Activated CD4-positive, alpha-beta T cell treated with anti-CD3 and anti-CD28 coated beads for 36 hours (primary cell): ENCODE data around the gene USP28. TPM values are rescaled to one million over a fixed set of nuclear protein-coding genes. Genes with fewer than 3 reads are reported as not detected.
"Not testable (repeated sequence)": the region's sequence is repeated elsewhere in the genome, so short reads cannot be mapped to it uniquely, and the experiment has no call there.

Experiments
- ATAC-seq: fragments of 200-7000 bp; cut with Tn5 transposase; one replicate; pipeline ENCODE4 v1.10.0; 2021; ENCODE audit warnings: mild to moderate bottlenecking, moderate library complexity
- CTCF ChIA-PET: fragments of 350-600 bp; sonication (Branson Sonifier 250); formaldehyde crosslinking; loops from one replicate; lab custom pipeline; 2021; ENCODE audit warnings: antibody characterized with exemption; lab: Charles Lee
- POLR2A ChIA-PET: fragments of 350-600 bp; sonication (Branson Sonifier 250); formaldehyde crosslinking; loops from one replicate; lab custom pipeline; 2021; ENCODE audit warnings: antibody characterized with exemption, inconsistent platforms; lab: Charles Lee
- DNase-seq: peaks from one replicate; pipeline ENCODE4 v3.0.0-alpha.2; 2020
- H3K27ac Mint-ChIP-seq: one replicate; pipeline ENCODE4 v1.8.0; 2021; ENCODE audit warnings: mixed read lengths
- H3K27me3 Mint-ChIP-seq: one replicate; pipeline ENCODE4 v1.8.0; 2021; ENCODE audit warnings: mixed read lengths
- H3K36me3 Mint-ChIP-seq: one replicate; pipeline ENCODE4 v1.8.0; 2021; ENCODE audit warnings: low read depth, mixed read lengths
- H3K4me1 Mint-ChIP-seq: one replicate; pipeline ENCODE4 v1.8.0; 2021; ENCODE audit warnings: mixed read lengths
- H3K4me3 Mint-ChIP-seq: one replicate; pipeline ENCODE4 v1.8.0; 2021; ENCODE audit warnings: mild to moderate bottlenecking, moderate library complexity, mixed read lengths
- H3K9me3 Mint-ChIP-seq: one replicate; pipeline ENCODE4 v1.8.0; 2021; ENCODE audit warnings: low read depth, mixed read lengths
- intact Hi-C, 2 experiments: fragments of 100-400 bp; cut with DNase I in 1 of 2; cut with micrococcal nuclease in 1 of 2; formaldehyde crosslinking; loops; one replicate each; pipeline versions ENCODE4 v1.14.2 to v1.15.1; 2022 to 2024; cut with DNase I, micrococcal nuclease
- total RNA-seq, 2 experiments: library from RNA; stranded (reverse); gene quantifications; one replicate each; pipeline ENCODE4 v1.2.3, GENCODE V29; 2021

USP28 gene
- total RNA-seq, 2 experiments from 2014 or later: 38.6 to 43.9 TPM

DNA sequence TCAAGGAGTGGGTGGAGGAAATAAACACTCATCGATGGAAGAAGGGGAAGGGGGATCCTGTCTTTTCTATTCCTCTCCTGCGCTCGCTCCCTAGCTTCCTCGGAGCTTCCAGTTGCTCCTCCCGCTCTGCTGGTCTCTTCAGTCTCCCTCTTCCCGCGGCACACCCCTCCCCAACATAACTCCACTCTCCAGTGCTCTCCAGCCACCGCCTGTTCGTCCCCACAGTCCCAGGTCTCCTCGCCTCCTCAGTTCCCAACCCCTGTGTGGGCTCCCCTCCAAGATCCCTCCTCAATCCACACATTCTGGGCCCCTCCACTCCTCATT is 102.3 kb downstream of the USP28 start:
- no peaks in the 10 kb centered on the region for H3K9me3 Mint-ChIP-seq
- H3K4me1 Mint-ChIP-seq: peaks cover 18% of the 10 kb centered on the region
- ATAC-seq (no peak), DNase-seq (no peak)
- peaks cover 5% of the 10 kb centered on the region for H3K36me3 Mint-ChIP-seq
- H3K4me3 Mint-ChIP-seq: peak overlapping the region; percentile 98
- ChIA-PET POLR2A (no interaction called here), CTCF (interaction anchor here (0.5 to 1.7 kb wide), 8 partner anchors 8 to 658 kb away, joined by 3 to 6 read pairs (median 4); no protein-coding TSS in a partner anchor)
- intact Hi-C loops: loop anchor here (1.0 to 10.0 kb wide), 11 partner anchors 102 to 1548 kb away; partner anchors contain the start of genes PTS (in 2 of the 2), TTC12 (in 2 of the 2), USP28 (in 2 of the 2) and C11orf71 (in 1 of the 2)
- peak overlapping the region; percentile 96 for H3K27ac Mint-ChIP-seq
- H3K27me3 Mint-ChIP-seq: no peaks in the 10 kb centered on the region

DNA sequence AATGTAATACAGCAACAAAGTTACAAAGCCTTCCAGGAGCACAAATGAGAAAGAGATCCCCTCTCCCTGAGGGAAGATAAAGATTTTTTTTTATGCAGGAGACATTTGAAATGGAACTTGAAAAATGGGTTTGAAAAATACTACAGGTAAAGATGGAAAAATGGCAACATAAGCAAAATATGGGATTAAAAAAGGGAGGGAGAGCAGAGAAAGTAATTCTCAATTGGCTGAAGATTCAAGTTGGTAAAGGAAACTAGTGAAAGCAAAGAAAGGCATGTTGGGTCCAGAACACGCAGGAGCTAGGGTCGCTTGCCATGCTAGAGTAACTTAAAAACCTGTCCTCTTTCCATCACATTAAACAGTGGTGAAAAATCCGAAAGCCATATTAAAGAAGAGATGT is 103.4 kb downstream of the USP28 start:
- Mint-ChIP-seq H3K36me3 (peaks cover 14% of the 10 kb centered on the region), H3K4me3 (peak overlapping the region; percentile 98), H3K9me3 (no peaks in the 10 kb centered on the region), H3K4me1 (peaks cover 18% of the 10 kb centered on the region), H3K27ac (no peak overlapping the region), H3K27me3 (no peaks in the 10 kb centered on the region)
- ATAC-seq: no peak
- no peak for DNase-seq
- intact Hi-C loops: loop anchor here (2.0 to 10.0 kb wide), 7 partner anchors 103 to 1547 kb away; partner anchors contain the start of genes PTS (in 2 of the 2), TTC12 (in 1 of the 2) and USP28 (in 1 of the 2)
- CTCF ChIA-PET: interaction anchor here (1.4 to 1.7 kb wide), 2 partner anchors 18 to 42 kb away, joined by 3 to 5 read pairs; no protein-coding TSS in a partner anchor
- POLR2A ChIA-PET: interaction anchor here (0.7 kb wide), 1 partner anchor 80 kb away, joined by 4 read pairs; no protein-coding TSS in a partner anchor

DNA sequence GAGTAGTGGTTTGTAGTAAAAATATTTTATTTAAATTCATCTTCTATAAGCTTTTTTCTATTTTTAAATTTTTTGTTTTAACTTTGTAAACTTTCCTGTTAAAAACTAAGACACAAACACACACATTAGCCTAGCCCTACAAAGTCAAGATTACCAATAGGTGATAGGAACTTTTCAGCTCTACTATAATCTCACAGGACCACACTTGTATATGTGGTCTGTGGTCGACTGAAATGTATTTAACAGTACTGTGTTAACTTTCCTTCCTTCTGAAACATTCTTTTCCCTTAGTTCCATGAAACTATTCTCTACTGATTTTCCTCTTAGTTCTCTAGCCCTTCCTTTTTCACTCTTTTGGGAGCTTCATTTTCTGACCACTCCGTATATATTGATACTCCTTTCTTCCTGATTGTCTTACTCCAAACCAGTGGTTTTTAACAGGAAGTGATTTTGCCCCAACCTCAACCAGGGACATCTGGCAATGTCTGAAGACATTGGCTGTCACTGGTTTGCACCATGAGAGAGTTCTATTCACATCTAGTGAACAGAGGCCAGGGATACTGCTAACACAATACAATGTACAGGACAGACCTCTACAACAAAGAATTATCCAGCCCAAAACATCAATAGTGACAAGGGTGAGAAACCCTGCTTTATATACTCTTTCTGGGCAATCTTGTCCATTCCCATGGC is 110.7 kb downstream of the USP28 start:
- intact Hi-C loops: no loop called here
- ChIA-PET POLR2A (no interaction called here), CTCF (interaction anchor here (0.7 to 1.2 kb wide), 2 partner anchors 9 to 443 kb away, joined by 3 to 4 read pairs; partner anchors contain the start of gene ZW10)
- Mint-ChIP-seq H3K4me3 (no peak overlapping the region), H3K36me3 (peaks cover 42% of the 10 kb centered on the region), H3K27me3 (no peaks in the 10 kb centered on the region), H3K9me3 (peaks cover 3% of the 10 kb centered on the region), H3K27ac (peak overlapping the region; percentile 23), H3K4me1 (peaks cover 11% of the 10 kb centered on the region)
- no peak for DNase-seq
- ATAC-seq: no peak

DNA sequence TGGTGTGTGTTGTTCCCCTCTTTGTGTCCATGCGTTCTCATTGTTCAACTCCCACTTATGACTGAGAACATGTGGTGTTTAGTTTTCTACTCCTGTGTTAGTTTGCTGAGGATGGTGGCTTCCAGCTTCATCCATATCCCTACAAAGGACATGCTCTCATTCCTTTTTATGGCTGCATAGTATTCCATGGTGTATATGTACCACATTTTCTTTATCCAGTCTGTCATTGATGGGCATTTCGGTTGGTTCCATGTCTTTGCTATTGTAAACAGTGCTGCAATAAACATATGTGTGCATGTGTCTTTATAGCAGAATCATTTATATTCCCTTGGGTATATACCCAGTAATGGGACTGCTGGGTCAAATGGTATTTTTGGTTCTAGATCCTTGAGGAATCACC is 112.3 kb downstream of the USP28 start:
- CTCF ChIA-PET, intact Hi-C loops, POLR2A ChIA-PET, H3K9me3 Mint-ChIP-seq, H3K27ac Mint-ChIP-seq, H3K4me3 Mint-ChIP-seq, H3K27me3 Mint-ChIP-seq, ATAC-seq, DNase-seq: not testable (repeated sequence)
- H3K36me3 Mint-ChIP-seq: peaks cover 48% of the 10 kb centered on the region
- H3K4me1 Mint-ChIP-seq: peaks cover 11% of the 10 kb centered on the region

DNA sequence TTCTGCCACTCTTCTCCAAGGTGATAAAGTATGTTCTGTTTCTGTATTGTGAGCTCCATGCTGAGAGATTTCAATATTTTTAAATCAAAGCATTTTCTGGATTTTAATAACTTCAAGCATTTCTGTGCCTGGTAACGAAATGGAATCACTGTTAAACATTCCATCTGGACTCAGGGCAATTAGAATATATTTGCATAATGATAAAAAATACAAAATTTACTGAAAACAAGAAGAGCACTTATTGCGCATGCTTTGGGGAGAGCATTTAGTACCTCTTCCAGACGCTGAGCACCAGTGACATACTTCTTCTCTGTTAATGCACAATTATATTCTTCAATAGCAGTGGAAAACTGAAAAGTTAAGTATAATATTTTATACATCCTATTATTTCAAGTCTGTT is 115.1 kb downstream of the USP28 start:
- ChIA-PET POLR2A (no interaction called here), CTCF (interaction anchor here (0.9 kb wide), 1 partner anchor 31 kb away, joined by 3 read pairs; no protein-coding TSS in a partner anchor)
- Mint-ChIP-seq H3K4me1 (peaks cover 11% of the 10 kb centered on the region), H3K27me3 (no peaks in the 10 kb centered on the region), H3K9me3 (peaks cover 3% of the 10 kb centered on the region), H3K36me3 (peaks cover 45% of the 10 kb centered on the region), H3K27ac (no peak overlapping the region), H3K4me3 (no peak overlapping the region)
- DNase-seq (no peak), ATAC-seq (no peak)
- intact Hi-C loops: no loop called here

DNA sequence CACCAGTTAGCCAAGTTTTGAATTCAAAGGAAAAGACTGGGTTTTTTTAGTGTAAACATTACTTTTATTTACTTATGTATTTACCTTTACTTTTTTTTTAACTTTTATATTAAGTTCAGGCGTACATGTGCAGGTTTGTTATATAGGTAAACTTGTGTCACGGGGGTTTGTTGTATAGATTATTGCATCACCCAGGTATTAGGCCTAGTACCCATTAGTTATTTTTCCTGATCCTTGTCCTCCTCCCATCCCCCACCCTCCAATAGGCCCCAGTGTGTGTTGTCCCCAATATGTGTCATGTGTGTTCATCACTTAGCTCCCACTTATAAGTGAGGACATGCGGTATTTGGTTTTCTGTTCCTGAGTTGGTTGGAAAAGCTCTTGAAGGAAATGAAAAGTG is 122.4 kb downstream of the USP28 start:
- Mint-ChIP-seq H3K27me3 (no peaks in the 10 kb centered on the region), H3K9me3 (no peaks in the 10 kb centered on the region), H3K4me3 (no peak overlapping the region), H3K27ac (no peak overlapping the region), H3K4me1 (no peaks in the 10 kb centered on the region), H3K36me3 (peaks cover 23% of the 10 kb centered on the region)
- DNase-seq (no peak), ATAC-seq (no peak)
- CTCF ChIA-PET: interaction anchor here (1.8 kb wide), 1 partner anchor 20 kb away, joined by 5 read pairs; the partner anchor contains the start of gene ZW10
- POLR2A ChIA-PET: no interaction called here
- intact Hi-C loops: no loop called here

Other genes with a start within 250 kb of the USP28 start
- under 1 TPM; 0.32 to 0.46 TPM for gene TMPRSS5, start 169.3 kb downstream of the USP28 start, total RNA-seq
- gene ZW10, start 101.9 kb downstream of the USP28 start, total RNA-seq: 10 to 100 TPM; 16.9 to 18.5 TPM
- gene CLDN25, start 95.8 kb downstream of the USP28 start, total RNA-seq: not detected
- not detected for gene HTR3B, start 29.2 kb upstream of the USP28 start, total RNA-seq
- not detected for gene HTR3A, start 99.5 kb upstream of the USP28 start, total RNA-seq
- 1 to 10 TPM; 3.0 to 4.6 TPM for gene ZBTB16, start 184.1 kb upstream of the USP28 start, total RNA-seq